Liver (tissue), 9 donors: ENCODE measurements around the gene PACSIN2. TPM values are rescaled to one million over a fixed set of nuclear protein-coding genes. Genes with fewer than 3 reads are reported as not detected.

Experiments
- DNase-seq: peaks from one replicate; pipeline ENCODE4 v3.0.0-alpha.2; 2017; ENCODE audit warnings: low spot score
- H3K27ac ChIP-seq, 2 donors: one replicate each; pipeline ENCODE4 v1.7.0; 2013; ENCODE audit warnings: inconsistent platforms in 2 of 2, low read length in 2 of 2, control low read depth in 1 of 2, low read depth in 1 of 2, mild to moderate bottlenecking in 1 of 2
- H3K27me3 ChIP-seq, 4 donors: one replicate each; pipeline versions ENCODE4 v1.6.1 to v1.7.0; 2013; ENCODE audit warnings: low read length in 3 of 4, inconsistent platforms in 1 of 4, mild to moderate bottlenecking in 1 of 4, moderate library complexity in 1 of 4; ENCODE audit not compliant: control insufficient read depth in 4 of 4, insufficient read depth in 4 of 4
- H3K36me3 ChIP-seq, 4 donors: one replicate each; pipeline versions ENCODE4 v1.6.1 to v1.7.0; 2013; ENCODE audit warnings: low read length in 3 of 4, mild to moderate bottlenecking in 3 of 4, low read depth in 1 of 4, moderate library complexity in 1 of 4; ENCODE audit not compliant: control insufficient read depth in 4 of 4, insufficient read depth in 3 of 4
- H3K4me1 ChIP-seq, 4 donors: one replicate each; pipeline versions ENCODE4 v1.6.1 to v1.7.0; 2013; ENCODE audit warnings: low read length in 3 of 4, mild to moderate bottlenecking in 3 of 4, moderate library complexity in 1 of 4; ENCODE audit not compliant: control insufficient read depth in 4 of 4, insufficient read depth in 4 of 4
- H3K4me3 ChIP-seq, 3 donors: one replicate each; pipeline versions ENCODE4 v1.6.1 to v1.7.0; 2013; ENCODE audit warnings: low read length in 3 of 3, control low read depth in 1 of 3, low read depth in 1 of 3, mild to moderate bottlenecking in 1 of 3
- H3K9ac ChIP-seq, 2 donors: one replicate each; pipeline ENCODE4 v1.7.0; 2013; ENCODE audit warnings: low read length in 2 of 2, mild to moderate bottlenecking in 2 of 2, moderate library complexity in 2 of 2, control low read depth in 1 of 2, low read depth in 1 of 2
- H3K9me3 ChIP-seq, 4 donors: one replicate each; pipeline versions ENCODE4 v1.6.1 to v1.7.0; 2013; ENCODE audit warnings: low read length in 3 of 4; ENCODE audit not compliant: control insufficient read depth in 4 of 4
- EGR1 ChIP-seq, 2 donors: IDR thresholded peaks; 2 replicates each; pipeline ENCODE4 v1.6.1; 2016 to 2018; ENCODE audit warnings: antibody characterized with exemption in 2 of 2, low read depth in 2 of 2
- FOXA1 ChIP-seq: IDR thresholded peaks from 2 replicates; pipeline ENCODE4 v1.6.1; 2016; ENCODE audit warnings: antibody characterized with exemption
- FOXA2 ChIP-seq: IDR thresholded peaks from 2 replicates; pipeline ENCODE4 v1.6.1; 2016; ENCODE audit warnings: antibody characterized with exemption
- GABPA ChIP-seq, 2 donors: IDR thresholded peaks in 1 of 2; conservative IDR thresholded peaks in 1 of 2; 2 replicates each; pipeline ENCODE4 v1.6.1; 2016; ENCODE audit warnings: antibody characterized with exemption in 2 of 2, mild to moderate bottlenecking in 1 of 2, moderate library complexity in 1 of 2
- JUND ChIP-seq, 2 donors: IDR thresholded peaks; 2 replicates each; pipeline ENCODE4 v1.6.1; 2016; ENCODE audit warnings: antibody characterized with exemption in 2 of 2
- NR2F2 ChIP-seq: IDR thresholded peaks from 2 replicates; pipeline ENCODE4 v1.6.1; 2016; ENCODE audit warnings: antibody characterized with exemption
- RAD21 ChIP-seq, 2 donors: IDR thresholded peaks; 2 replicates each; pipeline ENCODE4 v1.6.1; 2016; ENCODE audit warnings: antibody characterized with exemption in 2 of 2, mild to moderate bottlenecking in 2 of 2
- RXRA ChIP-seq, 2 donors: IDR thresholded peaks; 2 replicates each; pipeline ENCODE4 v1.6.1; 2017 to 2018; ENCODE audit warnings: antibody characterized with exemption in 2 of 2, mild to moderate bottlenecking in 1 of 2
- SP1 ChIP-seq: IDR thresholded peaks from 2 replicates; pipeline ENCODE4 v1.6.1; 2018; ENCODE audit warnings: antibody characterized with exemption, mild to moderate bottlenecking
- YY1 ChIP-seq: IDR thresholded peaks from 2 replicates; pipeline ENCODE4 v1.6.1; 2016; ENCODE audit warnings: antibody characterized with exemption, mild to moderate bottlenecking
- WGBS: extraction: QIAGEN DNeasy Blood & Tissue Kit; methylation state at CpG from one replicate; pipeline ENCODE4 v1.1.7; 2013; 5-methylcytosine and 5-hydroxymethylcytosine counted together
- polyA plus RNA-seq, 2 donors: library from polyadenylated mRNA; stranded (reverse) in 1 of 2; unstranded in 1 of 2; fragments of 200-250 nt in 1 of 2; fragments of >200 nt in 1 of 2; fragmentation: Nextera tagmentation in 1 of 2; extraction: Ambion mirVana in 1 of 2; gene quantifications; one replicate each; pipeline versions ENCODE4 v1.2.1 to v1.2.3, GENCODE V29; 2013 to 2015
- total RNA-seq, 2 donors: library from RNA; depleted of rRNA; stranded (reverse); fragments of >200 nt; gene quantifications; one replicate each; pipeline ENCODE4 v1.2.3, GENCODE V29; 2014
- TF ChIP-seq, protein P1 (sequence below): IDR thresholded peaks from 2 replicates; pipeline ENCODE4 v1.6.1; 2016; ENCODE audit warnings: antibody characterized with exemption
- TF ChIP-seq, protein P2 (sequence below): IDR thresholded peaks from 2 replicates; pipeline ENCODE4 v1.6.1; 2016; ENCODE audit warnings: antibody characterized with exemption
- TF ChIP-seq, protein P3 (sequence below): IDR thresholded peaks from 2 replicates; pipeline ENCODE4 v1.6.1; 2016; ENCODE audit warnings: antibody characterized with exemption, mild to moderate bottlenecking
- TF ChIP-seq, protein P4 (sequence below): fragments of 150-350 bp; IDR thresholded peaks from 2 replicates; pipeline ENCODE4 v1.5.1; 2017; ENCODE audit warnings: improper control_type of control experiment, low read depth, low read length; ENCODE audit not compliant: missing input control
- donor health status: healthy.
- donor health status: healthy.
- donor health status: healthy.
- donor health status: healthy.
- donor health status: healthy.

PACSIN2 gene
- total and polyA plus RNA-seq, 4 donors, result 9.1 to 31.4 (median 17.0) TPM

DNA sequence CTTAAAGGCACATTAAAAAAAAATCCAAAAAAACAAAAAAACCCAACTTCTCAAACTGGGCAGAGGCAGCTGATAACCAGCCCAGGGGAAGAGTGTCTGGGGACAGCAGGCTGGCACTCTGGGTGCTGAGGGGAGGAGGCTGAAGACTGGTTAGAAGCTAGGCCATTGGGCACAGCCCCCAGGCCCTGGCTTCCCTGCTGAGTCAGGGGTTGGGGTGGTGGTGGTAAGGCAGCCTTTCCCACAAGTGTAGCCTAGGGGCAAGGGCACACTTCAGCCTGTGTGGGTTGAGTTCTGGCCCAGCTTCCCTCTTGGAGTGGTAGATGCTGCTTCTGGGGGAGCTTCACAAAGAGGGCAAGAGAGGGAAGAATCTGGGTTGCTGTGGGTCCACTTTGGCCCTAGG lies 141.6 kb downstream of the PACSIN2 start (continued):
- TF ChIP-seq, protein P1, sequence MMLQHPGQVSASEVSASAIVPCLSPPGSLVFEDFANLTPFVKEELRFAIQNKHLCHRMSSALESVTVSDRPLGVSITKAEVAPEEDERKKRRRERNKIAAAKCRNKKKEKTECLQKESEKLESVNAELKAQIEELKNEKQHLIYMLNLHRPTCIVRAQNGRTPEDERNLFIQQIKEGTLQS, result no peak
- no peak for TF ChIP-seq EGR1 (IDR thresholded peaks at IDR 0.05; ENCODE audit: low read depth in 2 of 2)

DNA sequence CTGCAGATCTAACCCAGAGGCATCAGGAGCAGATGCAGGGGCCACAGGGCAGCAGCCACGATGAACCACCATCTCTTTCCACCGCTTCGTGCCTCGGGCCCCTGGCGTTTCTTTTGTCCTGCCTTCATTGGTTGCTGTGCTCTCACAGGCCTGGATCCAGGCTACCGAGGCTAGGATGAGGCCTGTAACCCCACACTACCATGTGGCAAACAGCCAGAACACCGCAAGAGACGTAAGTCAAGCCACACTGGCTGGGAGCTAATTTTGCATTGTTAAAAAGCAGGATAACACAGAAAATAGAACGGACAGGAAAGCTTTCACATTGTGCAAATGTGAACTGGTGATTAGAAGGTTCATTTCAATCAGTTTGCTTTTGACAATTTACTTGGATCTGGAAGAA lies 142.1 kb downstream of the PACSIN2 start:
- DNase-seq, result no peak
- TF ChIP-seq, protein P2, sequence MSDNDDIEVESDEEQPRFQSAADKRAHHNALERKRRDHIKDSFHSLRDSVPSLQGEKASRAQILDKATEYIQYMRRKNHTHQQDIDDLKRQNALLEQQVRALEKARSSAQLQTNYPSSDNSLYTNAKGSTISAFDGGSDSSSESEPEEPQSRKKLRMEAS, result no peak
- TF ChIP-seq, protein P3, sequence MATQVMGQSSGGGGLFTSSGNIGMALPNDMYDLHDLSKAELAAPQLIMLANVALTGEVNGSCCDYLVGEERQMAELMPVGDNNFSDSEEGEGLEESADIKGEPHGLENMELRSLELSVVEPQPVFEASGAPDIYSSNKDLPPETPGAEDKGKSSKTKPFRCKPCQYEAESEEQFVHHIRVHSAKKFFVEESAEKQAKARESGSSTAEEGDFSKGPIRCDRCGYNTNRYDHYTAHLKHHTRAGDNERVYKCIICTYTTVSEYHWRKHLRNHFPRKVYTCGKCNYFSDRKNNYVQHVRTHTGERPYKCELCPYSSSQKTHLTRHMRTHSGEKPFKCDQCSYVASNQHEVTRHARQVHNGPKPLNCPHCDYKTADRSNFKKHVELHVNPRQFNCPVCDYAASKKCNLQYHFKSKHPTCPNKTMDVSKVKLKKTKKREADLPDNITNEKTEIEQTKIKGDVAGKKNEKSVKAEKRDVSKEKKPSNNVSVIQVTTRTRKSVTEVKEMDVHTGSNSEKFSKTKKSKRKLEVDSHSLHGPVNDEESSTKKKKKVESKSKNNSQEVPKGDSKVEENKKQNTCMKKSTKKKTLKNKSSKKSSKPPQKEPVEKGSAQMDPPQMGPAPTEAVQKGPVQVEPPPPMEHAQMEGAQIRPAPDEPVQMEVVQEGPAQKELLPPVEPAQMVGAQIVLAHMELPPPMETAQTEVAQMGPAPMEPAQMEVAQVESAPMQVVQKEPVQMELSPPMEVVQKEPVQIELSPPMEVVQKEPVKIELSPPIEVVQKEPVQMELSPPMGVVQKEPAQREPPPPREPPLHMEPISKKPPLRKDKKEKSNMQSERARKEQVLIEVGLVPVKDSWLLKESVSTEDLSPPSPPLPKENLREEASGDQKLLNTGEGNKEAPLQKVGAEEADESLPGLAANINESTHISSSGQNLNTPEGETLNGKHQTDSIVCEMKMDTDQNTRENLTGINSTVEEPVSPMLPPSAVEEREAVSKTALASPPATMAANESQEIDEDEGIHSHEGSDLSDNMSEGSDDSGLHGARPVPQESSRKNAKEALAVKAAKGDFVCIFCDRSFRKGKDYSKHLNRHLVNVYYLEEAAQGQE, result no peak
- TF ChIP-seq, protein P4, sequence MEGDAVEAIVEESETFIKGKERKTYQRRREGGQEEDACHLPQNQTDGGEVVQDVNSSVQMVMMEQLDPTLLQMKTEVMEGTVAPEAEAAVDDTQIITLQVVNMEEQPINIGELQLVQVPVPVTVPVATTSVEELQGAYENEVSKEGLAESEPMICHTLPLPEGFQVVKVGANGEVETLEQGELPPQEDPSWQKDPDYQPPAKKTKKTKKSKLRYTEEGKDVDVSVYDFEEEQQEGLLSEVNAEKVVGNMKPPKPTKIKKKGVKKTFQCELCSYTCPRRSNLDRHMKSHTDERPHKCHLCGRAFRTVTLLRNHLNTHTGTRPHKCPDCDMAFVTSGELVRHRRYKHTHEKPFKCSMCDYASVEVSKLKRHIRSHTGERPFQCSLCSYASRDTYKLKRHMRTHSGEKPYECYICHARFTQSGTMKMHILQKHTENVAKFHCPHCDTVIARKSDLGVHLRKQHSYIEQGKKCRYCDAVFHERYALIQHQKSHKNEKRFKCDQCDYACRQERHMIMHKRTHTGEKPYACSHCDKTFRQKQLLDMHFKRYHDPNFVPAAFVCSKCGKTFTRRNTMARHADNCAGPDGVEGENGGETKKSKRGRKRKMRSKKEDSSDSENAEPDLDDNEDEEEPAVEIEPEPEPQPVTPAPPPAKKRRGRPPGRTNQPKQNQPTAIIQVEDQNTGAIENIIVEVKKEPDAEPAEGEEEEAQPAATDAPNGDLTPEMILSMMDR, result no peak
- TF ChIP-seq GABPA (IDR thresholded peaks at IDR 0.05 in 1 of 2, conservative IDR thresholded peaks at IDR 0.05 in 1 of 2) (no peak), YY1 (no peak)
- Histone ChIP-seq H3K27ac (no peak overlapping the region), H3K9ac (no peak overlapping the region), H3K36me3 (peaks cover 19 to 53% (median 27%) of the 10 kb centered on the region in 4 donors), H3K4me3 (no peak overlapping the region), H3K4me1 (peaks cover 0 to 12% (median 8%) of the 10 kb centered on the region in 4 donors), H3K9me3 (no peaks in the 10 kb centered on the region), H3K27me3 (no peaks in the 10 kb centered on the region)
- WGBS, result 85% methylated on average over 9 of the region's 9 CpGs

DNA sequence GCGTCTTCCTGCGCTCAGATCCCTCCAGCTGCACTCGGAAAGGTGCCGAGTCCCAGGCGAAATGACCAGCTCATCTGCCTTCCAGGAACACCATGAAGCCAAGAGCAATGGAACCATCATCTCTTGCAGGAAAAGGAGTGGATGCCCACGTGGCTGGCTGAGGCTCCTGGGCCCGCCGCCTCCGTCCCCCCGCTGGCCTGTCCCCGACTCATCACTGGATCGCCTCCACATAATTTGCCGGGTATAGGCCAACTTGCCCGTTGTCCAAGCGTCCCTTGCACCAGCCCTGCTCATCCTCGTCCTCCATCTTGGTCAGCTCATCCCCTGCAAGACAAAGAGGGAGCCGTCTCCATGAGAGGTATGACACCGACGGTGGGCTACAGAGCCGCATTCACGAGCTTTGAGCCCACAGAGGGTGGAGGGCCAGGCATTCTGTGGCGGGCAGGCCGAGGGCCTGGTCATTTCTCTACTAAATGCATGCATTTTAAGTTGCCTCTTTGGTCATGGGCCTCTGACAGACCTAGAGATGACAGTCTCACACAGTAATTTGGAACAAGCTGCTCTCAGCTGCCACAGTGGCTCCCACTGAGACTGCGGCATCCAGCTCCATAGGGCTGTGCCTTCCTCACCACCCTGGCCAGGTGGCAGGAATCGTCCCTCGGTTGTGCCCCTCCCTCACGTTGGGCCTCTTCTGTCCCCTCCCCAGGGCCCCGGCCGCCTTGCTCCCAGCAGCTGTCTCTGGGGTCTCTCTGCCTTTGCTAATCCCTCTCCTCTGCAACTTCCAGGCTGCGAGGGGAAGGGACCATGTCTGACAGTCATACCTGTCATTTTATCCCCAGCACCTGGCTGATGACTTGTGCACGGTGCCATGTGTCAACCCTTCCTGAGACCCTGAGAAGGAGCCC lies 143.6 kb downstream of the PACSIN2 start:
- Histone ChIP-seq H3K9ac (no peak overlapping the region), H3K4me1 (peaks cover 0 to 17% (median 8%) of the 10 kb centered on the region in 4 donors), H3K9me3 (no peaks in the 10 kb centered on the region), H3K27ac (no peak overlapping the region), H3K27me3 (no peaks in the 10 kb centered on the region), H3K36me3 (peaks cover 8 to 40% (median 22%) of the 10 kb centered on the region in 4 donors), H3K4me3 (no peak overlapping the region)
- no peak for DNase-seq
- WGBS, result 96% methylated on average over 31 of the region's 31 CpGs
- TF ChIP-seq, protein P4, result no peak
- TF ChIP-seq GABPA (IDR thresholded peaks at IDR 0.05 in 1 of 2, conservative IDR thresholded peaks at IDR 0.05 in 1 of 2) (no peak), EGR1 (IDR thresholded peaks at IDR 0.05; ENCODE audit: low read depth in 2 of 2) (no peak), RXRA (IDR thresholded peaks at IDR 0.05) (no peak), YY1 (no peak), NR2F2 (no peak), JUND (IDR thresholded peaks at IDR 0.05) (no peak), FOXA1 (no peak), SP1 (no peak), FOXA2 (no peak), RAD21 (IDR thresholded peaks at IDR 0.05) (no peak)
- TF ChIP-seq, protein P2, result no peak
